Measurements from ENCODE around the gene FAM50A.
A peak's percentile ranks its signal among the peaks of the same experiment; 100 is the strongest.

FAM50A gene

GRCh38 chrX:154428176-154429171 lies 15.5 kb upstream of the FAM50A start, which contains the start of gene ATP6AP1 (continued):
- no peak for TF ChIP-seq ZNF513 (tag by site-specific recombination; IDR thresholded peaks at IDR 0.05)
- no peak for TF ChIP-seq ZNF571 (tag by site-specific recombination; IDR thresholded peaks at IDR 0.05)
- TF ChIP-seq SALL2 (tag by site-specific recombination; IDR thresholded peaks at IDR 0.05; ENCODE audit: borderline replicate concordance), result no peak
- TF ChIP-seq ZNF2 (tag by site-specific recombination; IDR thresholded peaks at IDR 0.05), result 0 out of 2 replicates have a peak, but pooled peaks have one; percentile 57
- no peak for TF ChIP-seq ZNF214 (tag by site-specific recombination; IDR thresholded peaks at IDR 0.05; ENCODE audit: borderline replicate concordance)
- TF ChIP-seq ZNF174 (tag by site-specific recombination; IDR thresholded peaks at IDR 0.05), result no peak
- TF ChIP-seq ZNF792 (tag by site-specific recombination; IDR thresholded peaks at IDR 0.05), result no peak
- no peak for TF ChIP-seq ZNF624 (tag by site-specific recombination; IDR thresholded peaks at IDR 0.05)
- TF ChIP-seq ZNF140 (tag by site-specific recombination; IDR thresholded peaks at IDR 0.05), result no peak
- no peak for TF ChIP-seq ZNF514 (tag by site-specific recombination; IDR thresholded peaks at IDR 0.05)
- TF ChIP-seq ZNF169 (tag by site-specific recombination; IDR thresholded peaks at IDR 0.05), result no peak
- TF ChIP-seq ZNF560 (tag by site-specific recombination; IDR thresholded peaks at IDR 0.05; ENCODE audit: borderline replicate concordance), result no peak
- no peak for TF ChIP-seq ZNF510 (tag by site-specific recombination; IDR thresholded peaks at IDR 0.05; ENCODE audit: insufficient replicate concordance)
- no peak for TF ChIP-seq ZNF704 (tag by site-specific recombination; IDR thresholded peaks at IDR 0.05)
- TF ChIP-seq ZNF175 (tag by site-specific recombination; IDR thresholded peaks at IDR 0.05), result no peak
- TF ChIP-seq EGR2 (tag by site-specific recombination; IDR thresholded peaks at IDR 0.05; ENCODE audit: low read depth), result peak; percentile 56
- TF ChIP-seq ZBTB49 (tag by site-specific recombination; IDR thresholded peaks at IDR 0.05; ENCODE audit: low read depth), result no peak
- peak; percentile 90 for TF ChIP-seq PATZ1 (tag by site-specific recombination; IDR thresholded peaks at IDR 0.05)
- TF ChIP-seq ZNF221 (tag by site-specific recombination; IDR thresholded peaks at IDR 0.05; ENCODE audit: borderline replicate concordance), result no peak
- no peak for TF ChIP-seq ZBTB10 (tag by site-specific recombination; IDR thresholded peaks at IDR 0.05)
- no peak for TF ChIP-seq SETDB1 (IDR thresholded peaks at IDR 0.05; ENCODE audit: insufficient read length, low read length)
- TF ChIP-seq IKZF3 (tag by site-specific recombination; IDR thresholded peaks at IDR 0.05), result peak; percentile 51; the same call in 1 of the 2 replicates
- TF ChIP-seq ZNF629 (tag by site-specific recombination; IDR thresholded peaks at IDR 0.05), result no peak
- no peak for TF ChIP-seq ZBTB7A (tag by site-specific recombination; IDR thresholded peaks at IDR 0.05; ENCODE audit: low read depth)
- no peak for TF ChIP-seq ZFP41 (tag by site-specific recombination; IDR thresholded peaks at IDR 0.05; ENCODE audit: borderline replicate concordance)
- TF ChIP-seq ZFP69B (tag by site-specific recombination; IDR thresholded peaks at IDR 0.05), result peak; percentile 96
- TF ChIP-seq ZNF658 (tag by site-specific recombination; IDR thresholded peaks at IDR 0.05), result no peak
